ENCODE data around the gene KPNA1. TPM values are rescaled to one million over a fixed set of nuclear protein-coding genes. Genes with fewer than 3 reads are reported as not detected.

Gene KPNA1
- total and polyA plus RNA-seq, 2 experiments from 2014 or later: 38.9 to 44.0 TPM

DNA sequence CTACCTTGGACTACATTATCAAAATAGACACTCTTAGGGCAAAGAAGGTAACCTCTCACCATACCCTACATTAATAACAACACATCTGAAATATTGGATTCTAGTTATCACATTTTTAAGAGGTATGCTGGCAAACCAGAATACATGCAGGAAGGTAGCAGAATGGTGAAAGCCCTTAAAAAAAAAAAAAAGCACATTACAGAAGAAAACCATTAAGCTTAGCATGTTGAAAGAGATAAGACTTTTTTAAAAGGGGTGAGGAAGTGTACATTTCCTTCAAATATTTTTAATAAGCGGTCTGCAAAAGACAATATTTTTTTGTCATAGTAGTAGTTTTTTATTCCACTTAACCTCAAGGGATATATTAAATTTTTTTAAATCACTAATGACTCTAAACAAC, 52.3 kb downstream of the KPNA1 start:
- TF ChIP-seq EZH2 (IDR thresholded peaks at IDR 0.05; ENCODE audit: borderline replicate concordance) (no peak), EZH2phosphoT487 (IDR thresholded peaks at IDR 0.05; ENCODE audit: low read depth, severe bottlenecking, unreplicated experiment) (no peak)
- TF ChIP-seq, protein P1, sequence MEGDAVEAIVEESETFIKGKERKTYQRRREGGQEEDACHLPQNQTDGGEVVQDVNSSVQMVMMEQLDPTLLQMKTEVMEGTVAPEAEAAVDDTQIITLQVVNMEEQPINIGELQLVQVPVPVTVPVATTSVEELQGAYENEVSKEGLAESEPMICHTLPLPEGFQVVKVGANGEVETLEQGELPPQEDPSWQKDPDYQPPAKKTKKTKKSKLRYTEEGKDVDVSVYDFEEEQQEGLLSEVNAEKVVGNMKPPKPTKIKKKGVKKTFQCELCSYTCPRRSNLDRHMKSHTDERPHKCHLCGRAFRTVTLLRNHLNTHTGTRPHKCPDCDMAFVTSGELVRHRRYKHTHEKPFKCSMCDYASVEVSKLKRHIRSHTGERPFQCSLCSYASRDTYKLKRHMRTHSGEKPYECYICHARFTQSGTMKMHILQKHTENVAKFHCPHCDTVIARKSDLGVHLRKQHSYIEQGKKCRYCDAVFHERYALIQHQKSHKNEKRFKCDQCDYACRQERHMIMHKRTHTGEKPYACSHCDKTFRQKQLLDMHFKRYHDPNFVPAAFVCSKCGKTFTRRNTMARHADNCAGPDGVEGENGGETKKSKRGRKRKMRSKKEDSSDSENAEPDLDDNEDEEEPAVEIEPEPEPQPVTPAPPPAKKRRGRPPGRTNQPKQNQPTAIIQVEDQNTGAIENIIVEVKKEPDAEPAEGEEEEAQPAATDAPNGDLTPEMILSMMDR (IDR thresholded peaks at IDR 0.05; ENCODE audit: poor library complexity): no peak
- H3K27me3 ChIP-seq: no peaks in the 10 kb centered on the region
- DNase-seq (ENCODE audit: low spot score): no peak
- H3K4me3 ChIP-seq: no peak overlapping the region
- H2AFZ ChIP-seq: no peak overlapping the region
- no peaks in the 10 kb centered on the region for H4K20me1 ChIP-seq (ENCODE audit: insufficient read depth, poor library complexity, severe bottlenecking)
- no peaks in the 10 kb centered on the region for H3K4me1 ChIP-seq (ENCODE audit: insufficient read depth)
- WGBS (ENCODE audit: low lambda C conversion rate, missing lambda C conversion rate): 97% methylated on average over 1 of the region's 1 CpG
- H3K27ac ChIP-seq: peak overlapping the region; percentile 17
- H3K4me2 ChIP-seq: no peak overlapping the region
- H3K79me2 ChIP-seq: peaks cover 51% of the 10 kb centered on the region
- no peaks in the 10 kb centered on the region for H3K36me3 ChIP-seq (replicated peaks; ENCODE audit: insufficient read depth, low read depth)
- no peaks in the 10 kb centered on the region for H3K9me2 ChIP-seq (replicated peaks; ENCODE audit: insufficient read depth)
- no peaks in the 10 kb centered on the region for H3K9me3 ChIP-seq (ENCODE audit: low read depth)

DNA sequence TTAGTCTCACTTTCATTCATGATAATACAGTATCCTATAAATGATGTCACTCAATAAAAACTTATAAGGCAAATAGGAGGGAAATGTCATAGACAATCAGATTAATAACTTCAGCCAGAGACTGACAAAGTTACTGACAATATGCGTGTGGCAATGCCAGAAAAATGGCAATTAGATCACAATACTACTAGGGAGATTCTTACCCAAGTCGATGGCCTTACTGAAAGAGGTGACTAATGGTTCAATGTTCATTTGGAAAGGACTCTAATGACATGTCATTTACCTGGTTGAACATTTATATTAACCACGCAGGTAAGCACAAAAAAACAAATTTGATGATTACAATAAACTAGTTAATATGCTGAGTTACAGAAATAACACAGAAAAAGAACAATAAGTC, 52.9 kb downstream of the KPNA1 start:
- Histone ChIP-seq H3K4me1 (ENCODE audit: insufficient read depth) (peaks cover 3% of the 10 kb centered on the region), H3K4me3 (no peak overlapping the region), H4K20me1 (ENCODE audit: insufficient read depth, poor library complexity, severe bottlenecking) (no peaks in the 10 kb centered on the region), H3K79me2 (peaks cover 46% of the 10 kb centered on the region), H3K9me3 (ENCODE audit: low read depth) (no peaks in the 10 kb centered on the region), H2AFZ (no peak overlapping the region), H3K9me2 (replicated peaks; ENCODE audit: insufficient read depth) (no peaks in the 10 kb centered on the region), H3K4me2 (no peak overlapping the region), H3K27me3 (no peaks in the 10 kb centered on the region), H3K27ac (peak overlapping the region; percentile 27), H3K36me3 (replicated peaks; ENCODE audit: insufficient read depth, low read depth) (no peaks in the 10 kb centered on the region)
- TF ChIP-seq, protein P1 (IDR thresholded peaks at IDR 0.05; ENCODE audit: poor library complexity): no peak
- TF ChIP-seq EZH2 (IDR thresholded peaks at IDR 0.05; ENCODE audit: borderline replicate concordance) (no peak), EZH2phosphoT487 (IDR thresholded peaks at IDR 0.05; ENCODE audit: low read depth, severe bottlenecking, unreplicated experiment) (no peak)
- peak; percentile 11 for DNase-seq (ENCODE audit: low spot score)
- WGBS (ENCODE audit: low lambda C conversion rate, missing lambda C conversion rate): 82% methylated on average over 3 of the region's 3 CpGs

DNA sequence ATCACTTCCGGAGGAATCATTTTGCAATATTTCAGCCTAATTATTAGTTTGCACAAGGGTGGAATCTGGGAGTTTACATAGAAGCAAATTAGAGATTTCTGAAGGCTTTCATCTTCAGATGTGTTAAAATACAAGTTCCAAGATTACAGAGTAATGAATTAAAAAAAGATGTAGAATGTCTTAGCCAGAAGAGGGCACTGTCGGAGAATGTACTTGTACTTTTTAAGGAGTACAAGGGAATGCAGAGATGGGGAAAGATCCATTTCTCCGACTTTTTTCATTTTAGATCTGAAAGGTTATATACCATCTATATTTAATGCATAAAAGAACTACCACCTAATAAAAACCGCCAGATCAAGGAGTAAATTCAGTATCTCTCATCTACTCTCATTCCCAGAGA, 55.7 kb downstream of the KPNA1 start:
- no peak overlapping the region for H3K27ac ChIP-seq
- H4K20me1 ChIP-seq (ENCODE audit: insufficient read depth, poor library complexity, severe bottlenecking): no peaks in the 10 kb centered on the region
- H3K4me2 ChIP-seq: no peak overlapping the region
- H3K4me1 ChIP-seq (ENCODE audit: insufficient read depth): peaks cover 3% of the 10 kb centered on the region
- H3K79me2 ChIP-seq: peaks cover 32% of the 10 kb centered on the region
- H3K27me3 ChIP-seq: no peaks in the 10 kb centered on the region
- H3K9me2 ChIP-seq (replicated peaks; ENCODE audit: insufficient read depth): no peaks in the 10 kb centered on the region
- 54% methylated on average over 4 of the region's 4 CpGs for WGBS (ENCODE audit: low lambda C conversion rate, missing lambda C conversion rate)
- no peaks in the 10 kb centered on the region for H3K9me3 ChIP-seq (ENCODE audit: low read depth)
- no peak overlapping the region for H2AFZ ChIP-seq
- TF ChIP-seq, protein P1 (IDR thresholded peaks at IDR 0.05; ENCODE audit: poor library complexity): peak; percentile 63
- TF ChIP-seq EZH2 (IDR thresholded peaks at IDR 0.05; ENCODE audit: borderline replicate concordance) (no peak), EZH2phosphoT487 (IDR thresholded peaks at IDR 0.05; ENCODE audit: low read depth, severe bottlenecking, unreplicated experiment) (no peak)
- no peaks in the 10 kb centered on the region for H3K36me3 ChIP-seq (replicated peaks; ENCODE audit: insufficient read depth, low read depth)
- DNase-seq (ENCODE audit: low spot score): peak; percentile 58
- no peak overlapping the region for H3K4me3 ChIP-seq

DNA sequence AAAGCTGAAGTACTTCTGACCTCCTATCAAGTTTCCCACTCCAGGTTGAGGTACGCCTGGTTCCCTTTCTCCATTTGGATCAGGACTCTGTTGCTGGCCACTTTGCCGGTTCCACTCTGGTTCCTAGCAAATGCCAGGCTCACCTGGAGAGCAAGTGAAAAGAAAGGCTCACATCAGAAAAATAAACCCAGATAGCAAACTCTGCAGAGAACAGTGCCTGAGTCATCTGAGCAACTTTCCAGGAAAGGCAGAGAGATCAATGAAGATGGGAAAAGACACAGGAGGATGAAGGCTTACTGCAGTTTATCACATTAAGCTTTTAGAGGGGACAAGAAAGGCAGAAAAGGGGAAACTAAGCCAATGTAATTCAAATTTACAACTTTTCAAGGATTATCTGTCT, 57.0 kb downstream of the KPNA1 start:
- H3K9me2 ChIP-seq (replicated peaks; ENCODE audit: insufficient read depth): no peaks in the 10 kb centered on the region
- H3K4me2 ChIP-seq: no peak overlapping the region
- 89% methylated on average over 2 of the region's 2 CpGs for WGBS (ENCODE audit: low lambda C conversion rate, missing lambda C conversion rate)
- no peak overlapping the region for H2AFZ ChIP-seq
- H3K36me3 ChIP-seq (replicated peaks; ENCODE audit: insufficient read depth, low read depth): no peaks in the 10 kb centered on the region
- peaks cover 3% of the 10 kb centered on the region for H3K4me1 ChIP-seq (ENCODE audit: insufficient read depth)
- no peaks in the 10 kb centered on the region for H4K20me1 ChIP-seq (ENCODE audit: insufficient read depth, poor library complexity, severe bottlenecking)
- no peak overlapping the region for H3K27ac ChIP-seq
- H3K4me3 ChIP-seq: no peak overlapping the region
- TF ChIP-seq, protein P1 (IDR thresholded peaks at IDR 0.05; ENCODE audit: poor library complexity): no peak
- TF ChIP-seq EZH2phosphoT487 (IDR thresholded peaks at IDR 0.05; ENCODE audit: low read depth, severe bottlenecking, unreplicated experiment) (no peak), EZH2 (IDR thresholded peaks at IDR 0.05; ENCODE audit: borderline replicate concordance) (no peak)
- H3K9me3 ChIP-seq (ENCODE audit: low read depth): no peaks in the 10 kb centered on the region
- peaks cover 30% of the 10 kb centered on the region for H3K79me2 ChIP-seq
- no peak for DNase-seq (ENCODE audit: low spot score)
- H3K27me3 ChIP-seq: no peaks in the 10 kb centered on the region

Measured in hepatocyte (in vitro differentiated cells).